GM20431 (cell line): ENCODE results near the gene MFSD6L.
"Not testable (repeated sequence)": the region's sequence is repeated elsewhere in the genome, so short reads cannot be mapped to it uniquely, and the experiment has no call there.

Source experiments
- in situ Hi-C: fragments of 300-500 bp; cut with MseI, MboI; formaldehyde crosslinking; loops from one replicate; pipeline ENCODE4 v1.15.0; 2020; ENCODE audit warnings: low sequenced_read_pairs; ENCODE audit not compliant: unreplicated experiment

MFSD6L gene

GRCh38 chr17:8828517-8828875 is 29.3 kb upstream of the MFSD6L start:
- in situ Hi-C loops: no loop called here

- in situ Hi-C loops: no loop called here
Observed at GRCh38 chr17:8826808-8827435, 27.8 kb upstream of the MFSD6L start.

GRCh38 chr17:8825802-8826201 is 26.6 kb upstream of the MFSD6L start:
- in situ Hi-C loops: no loop called here

- in situ Hi-C loops: no loop called here
Observed at GRCh38 chr17:8823279-8823678, 24.1 kb upstream of the MFSD6L start.

GRCh38 chr17:8822401-8823035 is 23.4 kb upstream of the MFSD6L start:
- in situ Hi-C loops: no loop called here

GRCh38 chr17:8821446-8822105 is 22.4 kb upstream of the MFSD6L start:
- in situ Hi-C loops: no loop called here

- in situ Hi-C loops: no loop called here
Observed at GRCh38 chr17:8820311-8821010, 21.3 kb upstream of the MFSD6L start.

- in situ Hi-C loops: no loop called here
Observed at GRCh38 chr17:8818654-8819330, 19.6 kb upstream of the MFSD6L start.

- in situ Hi-C loops: no loop called here
Observed at GRCh38 chr17:8818047-8818446, 18.9 kb upstream of the MFSD6L start.

GRCh38 chr17:8806926-8807550 is 7.9 kb upstream of the MFSD6L start:
- in situ Hi-C loops: no loop called here

- in situ Hi-C loops: no loop called here
Observed at GRCh38 chr17:8806253-8806925, 7.2 kb upstream of the MFSD6L start.

- in situ Hi-C loops: not testable (repeated sequence)
Observed at GRCh38 chr17:8805396-8805795, 6.2 kb upstream of the MFSD6L start.

- in situ Hi-C loops: no loop called here
Observed at GRCh38 chr17:8803531-8804420, 4.6 kb upstream of the MFSD6L start.

- in situ Hi-C loops: no loop called here
Observed at GRCh38 chr17:8801135-8801840, 2.1 kb upstream of the MFSD6L start.

GRCh38 chr17:8800656-8801055 is 1.5 kb upstream of the MFSD6L start:
- in situ Hi-C loops: no loop called here

GRCh38 chr17:8799570-8800212 is 526 bp upstream of the MFSD6L start:
- in situ Hi-C loops: no loop called here

GRCh38 chr17:8798176-8798845 is 854 bp downstream of the MFSD6L start:
- in situ Hi-C loops: no loop called here
